Limb (tissue), 2 donors: ENCODE results near the gene NTN4.
"Not testable (repeated sequence)": the region's sequence is repeated elsewhere in the genome, so short reads cannot be mapped to it uniquely, and the experiment has no call there.

ENCODE experiments used
- DNase-seq, 2 donors: peaks; one replicate each; pipeline ENCODE4 v3.0.0-alpha.2; 2016; ENCODE audit errors: extremely low spot score in 2 of 2

The NTN4 gene

DNA sequence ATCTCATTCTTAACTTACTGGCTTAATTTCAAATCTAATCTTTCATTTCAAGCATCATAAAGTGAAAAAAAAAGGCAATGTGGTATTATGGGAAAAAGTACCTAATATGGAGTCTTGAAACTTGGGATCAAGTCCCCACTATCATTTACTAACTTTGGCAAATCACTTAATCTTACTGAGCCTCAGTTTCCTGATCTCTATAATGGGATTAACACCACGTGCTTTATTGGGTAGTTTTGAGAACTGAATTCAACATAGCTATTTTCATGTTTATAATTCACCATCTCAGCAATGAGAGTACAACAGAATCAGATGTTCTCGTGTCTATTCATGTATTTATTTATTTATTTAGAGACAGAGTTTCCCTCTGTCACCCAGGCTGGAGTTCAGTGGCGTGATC is 78.3 kb downstream of the NTN4 start:
- no peak for DNase-seq

DNA sequence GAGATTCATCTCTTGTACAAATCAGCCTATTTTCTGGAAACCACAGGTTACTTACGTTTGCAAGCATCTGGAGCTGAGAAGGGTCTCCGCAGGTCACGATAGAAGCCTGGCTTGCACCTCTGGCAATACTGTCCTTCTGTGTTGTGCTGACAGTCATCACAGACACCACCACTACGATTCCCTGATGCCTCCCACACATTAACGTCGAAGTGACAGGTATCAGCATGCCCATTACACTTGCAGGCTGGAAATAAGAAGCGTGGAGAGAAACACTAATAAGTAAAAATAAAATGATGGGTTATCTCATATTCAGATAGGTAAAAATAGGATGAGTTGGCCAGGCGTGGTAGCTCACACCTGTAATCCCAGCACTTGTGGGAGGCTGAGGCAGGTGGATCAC is 80.2 kb downstream of the NTN4 start:
- no peak for DNase-seq

DNA sequence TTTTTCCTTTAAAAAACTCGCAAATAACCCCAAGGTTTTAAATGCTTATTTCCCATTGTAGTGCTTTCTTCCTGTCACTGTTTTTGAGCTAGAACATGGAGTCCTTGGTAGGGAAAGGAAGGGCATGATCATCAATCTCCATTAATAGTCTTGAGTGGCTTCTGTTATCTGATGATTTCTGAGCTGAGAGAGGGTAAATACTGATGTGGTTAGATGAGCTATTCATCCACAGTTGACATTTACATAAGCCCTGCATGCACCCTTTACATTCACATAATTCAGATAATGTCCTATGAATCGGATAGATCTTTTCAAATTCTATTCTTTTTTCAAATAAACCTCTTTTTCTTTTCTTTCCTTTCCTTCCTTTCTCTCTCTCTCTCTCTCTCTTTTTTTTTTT is 81.4 kb downstream of the NTN4 start:
- DNase-seq: no peak

DNA sequence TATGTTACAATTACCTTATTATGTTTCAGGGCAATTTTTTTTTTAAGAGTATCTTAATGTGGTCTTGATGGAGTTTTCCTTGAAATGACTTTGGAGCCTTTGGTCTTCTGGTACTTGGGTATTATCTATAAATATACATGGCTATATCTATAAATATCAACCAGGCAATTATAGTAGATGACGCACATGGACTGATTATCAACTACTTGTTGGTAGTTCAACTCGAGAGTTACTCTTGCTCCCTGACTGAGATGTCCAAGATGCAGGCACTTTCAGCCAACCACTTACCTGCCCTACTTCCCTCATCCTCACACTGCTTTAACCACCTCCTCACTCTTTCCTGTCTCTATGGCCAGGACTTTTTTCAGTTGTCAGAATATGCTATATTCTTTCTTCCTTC is 85.4 kb downstream of the NTN4 start:
- DNase-seq: no peak

DNA sequence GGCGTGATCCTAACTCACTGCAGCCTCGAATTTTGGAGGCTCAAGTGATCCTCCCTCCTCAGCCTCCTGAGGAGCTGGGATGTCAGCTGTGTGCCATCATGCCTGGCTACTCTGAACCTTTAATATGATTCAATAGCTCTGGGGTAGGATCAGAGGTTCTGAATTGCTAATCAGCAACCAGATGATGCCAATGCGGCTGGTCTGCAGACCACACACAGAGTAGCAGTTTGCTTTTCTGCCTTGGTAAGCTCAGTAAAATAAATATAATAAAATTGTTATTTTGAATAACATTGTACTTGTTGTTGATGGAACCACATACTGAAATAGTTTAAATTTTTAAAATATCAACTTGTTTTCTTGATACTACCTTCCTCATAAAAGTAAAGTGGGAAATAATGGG is 86.6 kb downstream of the NTN4 start:
- DNase-seq: no peak

DNA sequence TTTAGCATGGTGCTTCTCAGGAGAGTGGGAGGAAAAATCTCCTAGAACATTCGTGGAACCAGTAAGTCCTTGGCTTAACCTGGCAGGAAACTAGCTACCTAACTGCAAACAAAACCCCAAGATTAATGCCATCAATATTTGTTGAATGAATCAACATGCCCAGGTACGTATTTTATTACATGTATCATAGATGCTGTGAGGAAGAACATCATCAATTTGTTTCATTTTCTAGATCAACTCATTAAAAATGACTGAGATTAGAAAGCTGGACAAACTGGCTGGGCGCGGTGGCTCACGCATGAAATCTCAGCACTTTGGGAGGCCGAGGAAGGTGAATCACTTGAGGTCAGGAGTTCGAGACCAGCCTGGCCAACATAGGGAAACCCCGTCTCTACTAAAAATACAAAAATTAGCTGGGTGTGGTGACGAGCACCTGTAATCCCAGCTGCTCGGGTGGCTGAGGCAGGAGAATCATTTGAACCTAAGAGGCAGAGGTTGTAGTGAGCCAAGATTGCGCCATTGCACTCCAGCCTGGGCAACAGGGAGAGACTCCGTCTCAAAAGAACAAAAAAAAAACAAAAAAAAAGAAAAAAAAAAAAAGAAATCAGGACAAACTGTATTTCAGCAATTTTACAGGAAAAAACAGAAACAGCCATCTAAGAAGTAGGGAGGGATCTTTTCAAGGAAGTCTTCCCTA is 88.7 kb downstream of the NTN4 start:
- DNase-seq: no peak

DNA sequence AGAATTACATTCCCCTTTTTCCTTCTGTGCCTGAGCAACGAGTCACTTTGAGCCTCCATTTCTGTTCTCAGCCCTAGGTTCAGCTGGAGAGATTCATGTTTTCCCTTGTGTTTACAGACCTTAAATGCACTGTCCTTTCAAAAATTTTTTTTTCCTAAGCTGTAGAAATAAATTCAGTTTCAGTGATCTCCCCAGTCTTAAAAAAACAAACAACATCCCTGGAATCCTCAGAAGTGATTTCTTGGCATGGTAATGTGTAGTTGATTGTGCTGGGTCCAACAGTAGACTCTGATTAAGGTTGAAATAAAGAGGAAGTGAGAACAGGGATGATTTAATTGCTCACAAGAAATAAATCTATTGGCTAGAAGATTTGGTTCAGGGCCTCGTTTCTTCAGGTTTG is 89.3 kb downstream of the NTN4 start:
- no peak for DNase-seq

DNA sequence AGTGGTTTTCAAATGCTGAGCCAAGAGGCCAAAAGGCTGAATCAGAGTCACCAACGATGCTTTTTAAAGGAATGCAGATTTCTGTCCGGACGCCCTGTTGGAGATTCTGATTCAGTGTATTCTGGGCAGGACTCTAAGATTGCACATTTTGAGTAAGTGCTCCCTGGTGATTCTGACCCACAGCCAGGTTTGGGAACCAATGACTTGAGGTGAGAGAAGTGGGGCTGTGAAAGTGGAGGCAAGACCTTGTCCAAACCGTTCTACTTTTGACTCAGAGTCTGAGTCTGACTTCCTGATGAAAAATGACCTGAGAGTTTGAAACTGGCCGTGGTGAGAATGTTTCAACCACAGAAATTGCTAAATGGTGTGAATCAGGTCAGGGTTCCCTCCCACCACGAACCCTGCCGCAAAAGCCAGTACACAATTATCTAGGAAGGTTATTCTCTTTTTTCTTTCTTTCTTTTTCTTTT is 90.2 kb downstream of the NTN4 start:
- no peak for DNase-seq

DNA sequence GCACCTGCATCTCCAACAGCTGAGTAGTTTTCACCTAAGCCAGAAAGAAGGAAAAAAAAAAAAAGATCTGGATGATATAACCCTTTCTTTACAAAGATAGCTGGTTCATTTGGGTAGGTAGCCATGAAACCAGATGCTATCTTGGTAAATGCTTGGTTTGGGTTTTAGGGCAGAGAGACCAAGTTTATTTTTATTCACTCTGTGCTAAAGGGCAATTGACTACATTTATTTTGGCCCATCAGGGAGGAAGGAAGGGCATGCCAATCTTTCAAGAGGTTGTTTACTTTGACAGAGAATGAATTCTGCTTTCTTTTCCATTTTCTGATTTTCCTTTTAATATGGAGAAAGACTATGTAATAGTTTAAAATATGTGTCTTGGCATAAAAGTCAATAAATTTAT is 91.0 kb downstream of the NTN4 start:
- DNase-seq: no peak

DNA sequence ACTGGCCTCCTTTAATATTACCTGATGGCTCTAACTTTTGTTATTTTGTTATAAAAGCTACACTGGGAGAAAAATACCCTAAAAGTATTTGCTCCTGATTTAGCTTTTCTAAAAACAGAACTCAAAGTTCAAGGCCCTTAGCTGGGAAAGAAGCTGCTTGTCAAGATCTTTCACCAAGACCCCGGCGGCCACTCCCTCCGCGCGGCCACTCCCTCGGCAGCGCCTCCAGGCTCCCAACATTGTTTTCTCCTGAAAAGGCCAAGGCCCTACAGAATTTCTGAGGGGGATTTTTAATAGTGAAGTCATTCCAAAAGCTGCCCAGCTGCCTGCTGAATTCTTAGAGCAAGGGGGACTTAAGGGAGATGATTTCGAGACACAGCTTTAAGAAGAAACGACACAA is 96.4 kb downstream of the NTN4 start:
- DNase-seq: no peak

DNA sequence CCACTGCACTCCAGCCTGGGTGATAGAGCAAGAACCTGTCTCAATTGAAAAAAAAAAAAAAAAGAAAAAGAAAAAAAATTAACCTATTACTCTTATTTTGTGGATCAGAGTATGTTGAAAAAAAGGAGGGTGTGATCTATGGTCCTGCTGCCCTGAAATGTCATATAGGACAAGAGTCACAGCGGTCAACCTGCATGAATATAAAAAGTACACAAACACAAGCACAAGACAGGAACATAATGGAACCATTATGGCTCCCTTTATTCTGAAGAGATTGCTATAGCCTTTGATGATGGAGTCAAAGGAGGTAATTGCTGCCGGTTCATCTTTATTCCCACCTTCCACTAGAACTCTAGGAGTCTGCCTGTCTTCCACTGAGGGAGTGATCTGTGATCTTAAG is 96.9 kb downstream of the NTN4 start:
- DNase-seq: no peak

DNA sequence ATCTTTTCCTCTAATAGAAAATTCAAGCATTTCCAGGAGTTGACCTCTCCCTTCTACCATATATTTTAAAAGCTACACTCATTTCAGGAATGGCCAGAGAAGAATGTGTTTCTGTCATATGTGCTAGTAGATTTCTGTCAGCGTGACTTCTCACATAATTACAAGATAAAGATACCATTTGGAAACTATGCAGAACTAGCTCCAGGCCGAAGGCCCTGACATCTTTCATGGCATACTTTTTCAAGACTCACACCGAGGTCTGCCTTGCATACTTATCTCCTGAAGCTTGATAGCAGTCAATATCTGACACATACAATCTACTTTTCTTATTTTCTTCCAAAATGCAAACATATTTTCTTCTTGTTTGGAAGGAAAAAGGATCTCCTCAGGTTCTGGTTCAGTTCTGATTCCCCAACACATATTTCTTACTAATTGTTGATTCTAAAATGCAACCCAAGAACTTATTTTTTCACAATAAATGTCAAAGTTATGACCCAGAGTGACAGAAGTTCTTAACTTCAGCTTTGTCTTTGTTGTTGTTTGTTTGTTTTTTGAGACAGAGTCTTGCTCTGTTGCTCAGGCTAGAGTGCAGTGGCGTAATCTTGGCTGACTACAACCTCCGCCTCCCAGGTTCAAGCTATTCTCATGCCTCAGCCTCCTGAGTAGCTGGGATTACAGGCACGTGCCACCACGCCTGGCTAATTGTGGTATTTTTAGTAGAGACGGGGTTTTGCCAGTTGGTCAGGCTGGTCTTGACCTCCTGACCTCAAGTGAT is 99.5 kb downstream of the NTN4 start:
- DNase-seq: no peak

DNA sequence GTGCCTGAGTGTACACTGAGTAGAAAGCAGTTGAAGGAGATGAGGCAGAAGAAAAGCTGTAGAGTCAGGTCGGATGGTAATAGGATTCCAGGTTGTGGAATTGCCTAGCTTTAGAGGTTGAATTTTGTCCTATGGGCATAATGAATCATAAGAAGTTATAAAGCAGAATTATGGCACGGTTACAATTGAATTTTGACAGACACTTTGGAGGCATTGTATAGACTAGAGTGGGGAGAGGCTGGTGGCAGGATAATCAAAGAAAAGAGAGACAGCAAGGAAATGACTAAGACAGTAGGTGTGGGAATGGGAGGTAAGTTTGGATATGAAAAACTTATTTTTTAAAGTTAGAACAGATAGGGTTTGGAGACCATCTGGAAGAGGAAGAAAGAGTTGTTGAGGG is 102.6 kb downstream of the NTN4 start:
- no peak for DNase-seq

DNA sequence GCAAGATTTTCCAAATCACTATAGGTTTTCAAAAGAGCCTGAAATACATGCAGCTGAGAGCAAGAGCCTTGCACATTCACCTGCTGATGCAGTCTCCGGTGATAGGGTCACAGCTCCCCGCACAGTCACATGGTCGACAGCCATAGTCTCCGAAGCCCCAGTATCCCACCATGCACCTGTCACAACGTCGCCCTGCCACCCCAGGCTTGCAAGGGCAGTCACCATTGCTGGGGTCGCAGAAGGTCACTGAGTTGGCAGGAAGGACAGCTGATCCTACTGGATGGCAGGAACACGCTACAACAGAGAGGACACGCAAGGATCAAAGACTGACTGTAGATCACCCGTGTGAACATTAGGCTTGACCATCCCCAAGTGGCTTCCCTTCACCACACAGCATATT is 107.1 kb downstream of the NTN4 start:
- DNase-seq: no peak

DNA sequence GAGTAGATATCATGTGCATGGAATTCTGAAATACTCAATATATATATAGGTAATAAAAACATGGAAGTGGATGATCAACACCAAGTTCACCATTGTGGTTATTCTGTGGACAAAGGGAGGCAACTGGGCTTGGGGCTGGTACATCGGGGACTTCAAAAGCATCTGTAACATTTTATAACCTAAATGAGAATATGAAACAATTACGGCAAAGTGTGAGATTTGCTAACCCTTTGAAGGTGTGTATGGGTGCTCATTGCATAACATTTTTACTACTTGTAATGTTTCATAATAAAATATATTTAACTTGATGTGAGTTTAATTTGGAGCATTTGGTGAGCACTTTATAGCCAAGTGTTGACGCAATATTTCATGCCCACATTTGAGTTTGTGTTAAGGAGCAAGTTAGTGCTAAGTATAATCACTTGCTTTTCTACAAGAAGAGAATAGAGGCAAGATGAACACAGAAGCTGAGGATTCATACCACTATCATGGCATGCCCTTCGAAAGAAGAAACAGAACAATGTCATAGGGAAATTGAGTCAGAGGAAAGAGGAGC is 109.3 kb downstream of the NTN4 start:
- DNase-seq: no peak

DNA sequence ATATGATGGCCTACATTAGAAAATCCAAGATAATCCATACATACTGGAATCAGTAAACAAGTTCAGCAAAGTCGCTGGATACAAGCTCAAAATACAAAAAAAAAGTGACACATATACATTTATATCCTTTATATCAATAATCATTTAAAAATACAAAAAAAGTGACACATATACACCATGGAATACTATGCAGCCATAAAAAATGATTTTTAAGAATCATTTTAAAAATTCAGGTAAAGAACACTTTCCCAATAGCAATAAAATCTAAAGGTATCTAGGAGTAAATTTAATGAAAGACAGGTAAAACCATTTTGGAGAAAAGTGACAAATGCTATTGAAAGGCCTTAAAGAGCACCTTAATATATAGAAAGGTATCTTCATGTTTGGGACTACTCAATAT is 111.9 kb downstream of the NTN4 start:
- no peak for DNase-seq

DNA sequence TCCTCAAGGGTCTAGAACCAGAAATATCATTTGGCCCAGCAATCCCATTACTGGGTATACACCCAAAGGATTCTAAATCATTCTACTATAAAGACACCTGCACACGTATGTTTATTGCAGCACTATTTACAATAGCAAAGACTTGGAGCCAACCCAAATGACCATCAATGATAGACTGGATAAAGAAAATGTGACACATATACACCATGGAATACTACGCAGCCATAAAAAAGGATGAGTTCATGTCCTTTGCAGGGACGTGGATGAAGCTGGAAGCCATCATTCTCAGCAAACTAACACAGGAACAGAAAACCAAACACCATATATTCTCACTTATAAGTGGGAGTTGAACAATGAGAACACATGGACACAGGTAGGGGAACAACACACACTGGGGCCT is 112.8 kb downstream of the NTN4 start:
- DNase-seq: not testable (repeated sequence)

DNA sequence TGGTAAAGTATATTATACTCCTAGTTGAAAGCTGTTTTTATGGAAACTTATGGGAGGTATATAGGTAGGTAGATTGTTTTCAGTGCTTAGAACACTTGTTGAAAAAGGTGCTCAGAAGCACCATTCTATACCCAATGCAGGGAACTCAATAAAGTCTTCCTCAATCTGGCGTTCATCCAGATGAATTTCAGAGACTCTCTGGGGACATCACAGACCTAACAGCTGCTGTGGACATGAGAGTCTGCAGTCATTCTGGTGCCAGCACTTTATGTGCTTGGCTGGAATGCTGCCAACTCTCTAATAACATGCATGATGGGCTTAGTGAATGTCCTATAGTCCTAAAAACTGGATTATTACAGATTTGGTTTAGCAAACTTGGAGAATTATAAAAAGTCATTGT is 115.9 kb downstream of the NTN4 start:
- peak; percentile 57 to 85 for DNase-seq

DNA sequence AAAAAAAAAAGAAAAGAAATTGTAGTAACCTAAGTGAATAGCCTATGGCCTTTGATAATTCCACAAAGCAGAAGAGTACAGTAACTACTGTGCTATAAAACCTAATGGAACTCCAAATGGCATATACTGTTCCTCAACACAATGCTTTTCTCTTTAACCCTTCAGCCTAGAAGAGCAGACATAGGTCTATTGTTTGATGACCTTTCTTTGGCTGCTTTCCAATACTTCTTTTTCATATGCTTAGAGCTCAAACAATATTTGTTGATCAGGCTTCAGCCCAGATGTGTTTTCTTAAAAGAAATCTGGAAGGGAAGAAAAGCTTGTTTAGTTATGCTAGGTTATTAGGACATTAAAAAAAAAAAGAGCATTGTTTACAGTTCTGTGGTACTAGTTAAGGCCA is 116.4 kb downstream of the NTN4 start:
- DNase-seq: peak in 1 of 2 donors; percentile 18

DNA sequence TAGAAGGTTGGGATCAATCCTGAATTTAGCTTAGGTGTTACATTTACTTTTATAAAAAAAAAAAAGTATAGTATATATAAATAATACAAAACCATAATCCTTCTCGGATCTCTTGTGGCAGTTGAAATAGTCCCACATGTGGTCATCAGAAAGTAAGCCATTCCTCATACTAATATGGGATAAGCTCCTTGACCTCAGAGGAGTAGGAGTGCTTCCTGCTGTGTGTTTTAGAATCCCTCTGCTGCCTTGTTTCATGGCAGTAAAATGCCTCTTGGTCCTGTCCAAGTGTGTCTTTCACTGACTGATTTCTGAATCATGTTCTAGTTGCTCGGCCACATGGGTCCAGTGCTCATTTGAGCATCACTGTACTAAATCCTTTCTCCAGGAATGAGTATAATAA is 117.0 kb downstream of the NTN4 start:
- no peak for DNase-seq

DNA sequence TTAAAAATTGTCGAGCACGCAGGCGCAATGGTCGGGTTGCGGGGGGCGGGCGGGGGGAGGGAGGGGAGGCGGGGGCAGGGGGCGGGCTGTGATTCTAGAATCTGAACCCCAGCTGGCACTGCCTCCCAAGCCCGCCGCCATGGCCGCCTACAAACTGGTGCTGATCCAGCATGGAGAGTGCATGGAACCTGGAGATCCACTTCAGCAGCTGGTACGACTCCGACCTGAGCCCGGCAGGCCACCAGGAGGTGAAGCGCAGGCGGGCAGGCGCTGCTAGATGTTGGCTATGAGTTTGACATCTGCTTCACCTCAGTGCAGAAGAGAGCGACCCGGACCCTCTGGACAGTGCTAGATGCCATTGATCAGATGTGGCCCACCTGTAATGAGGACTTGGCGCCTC is 118.4 kb downstream of the NTN4 start:
- DNase-seq: no peak

DNA sequence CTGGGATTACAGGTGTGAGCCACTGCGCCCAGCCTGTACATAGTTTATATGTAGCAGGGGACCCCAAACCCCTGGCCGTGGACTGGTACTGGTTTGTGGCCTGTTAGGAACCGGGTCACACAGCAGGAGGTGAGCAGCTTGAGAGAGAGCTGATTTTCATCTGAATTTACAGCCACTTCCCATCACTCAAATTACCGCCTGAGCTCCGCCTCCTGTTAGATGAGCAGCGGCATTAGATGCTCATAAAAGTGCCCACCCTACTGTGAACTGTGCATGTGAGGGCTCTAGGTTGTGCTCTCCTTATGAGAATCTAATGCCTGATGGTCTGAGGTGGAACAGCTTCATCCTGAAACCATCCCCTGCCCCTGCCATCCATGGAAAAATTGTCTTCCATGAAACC is 119.3 kb downstream of the NTN4 start:
- no peak for DNase-seq

DNA sequence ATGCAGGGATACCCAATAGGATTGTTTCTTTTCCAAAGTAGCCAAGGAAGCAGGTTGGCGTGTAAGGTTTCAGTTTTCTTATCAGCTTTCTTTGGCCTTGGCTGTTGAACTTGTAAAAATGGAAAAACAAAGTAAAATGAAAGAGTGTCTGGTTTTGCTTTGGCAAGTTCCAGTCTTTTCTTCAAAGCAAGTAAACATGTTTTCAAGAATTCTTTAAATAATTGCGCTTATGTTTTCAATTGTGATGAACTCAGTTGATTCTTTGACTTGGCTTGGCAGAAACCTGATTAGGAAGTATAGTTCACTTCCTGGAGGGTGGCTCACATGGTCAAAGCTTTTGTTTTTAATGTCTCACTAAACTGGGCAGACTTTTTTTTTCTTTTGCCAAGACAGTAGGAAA is 127.0 kb downstream of the NTN4 start:
- no peak for DNase-seq
